Measurements from ENCODE around the gene CLCN2.
A peak's percentile ranks its signal among the peaks of the same experiment; 100 is the strongest.

Gene CLCN2

DNA sequence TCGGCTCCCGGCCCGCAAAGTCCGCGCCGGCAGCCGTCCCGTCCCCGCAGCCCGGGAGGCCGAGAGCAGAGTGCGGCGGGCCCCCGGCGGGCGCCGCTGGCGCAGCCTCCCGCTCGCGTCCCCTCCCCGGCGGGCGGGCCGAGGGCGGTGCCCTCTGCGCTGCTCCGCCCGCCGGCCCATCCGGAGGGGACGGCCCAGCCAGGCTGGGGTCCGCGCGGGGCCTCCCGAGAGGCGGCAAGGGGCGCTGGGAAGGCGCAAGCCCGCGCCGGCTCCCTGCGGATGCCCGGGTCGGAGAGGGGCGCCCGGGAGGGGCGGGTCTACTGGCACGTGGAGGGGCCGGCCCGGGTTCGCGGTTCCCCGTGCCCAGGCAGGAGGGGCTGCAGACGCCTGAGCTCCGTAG is at the start of gene CLCN2, which contains the start of gene POLR2H:
Gene CLCN2 (minus strand): TSS at position 74 of the 400 bp plus-strand sequence. CDS start 126 bp downstream, outside the sequence.
Gene POLR2H (plus strand): TSS at position 179 of the 400 bp plus-strand sequence. CDS start 1,783 bp downstream, outside the sequence.
- DNase-seq, result peak; percentile 27

DNA sequence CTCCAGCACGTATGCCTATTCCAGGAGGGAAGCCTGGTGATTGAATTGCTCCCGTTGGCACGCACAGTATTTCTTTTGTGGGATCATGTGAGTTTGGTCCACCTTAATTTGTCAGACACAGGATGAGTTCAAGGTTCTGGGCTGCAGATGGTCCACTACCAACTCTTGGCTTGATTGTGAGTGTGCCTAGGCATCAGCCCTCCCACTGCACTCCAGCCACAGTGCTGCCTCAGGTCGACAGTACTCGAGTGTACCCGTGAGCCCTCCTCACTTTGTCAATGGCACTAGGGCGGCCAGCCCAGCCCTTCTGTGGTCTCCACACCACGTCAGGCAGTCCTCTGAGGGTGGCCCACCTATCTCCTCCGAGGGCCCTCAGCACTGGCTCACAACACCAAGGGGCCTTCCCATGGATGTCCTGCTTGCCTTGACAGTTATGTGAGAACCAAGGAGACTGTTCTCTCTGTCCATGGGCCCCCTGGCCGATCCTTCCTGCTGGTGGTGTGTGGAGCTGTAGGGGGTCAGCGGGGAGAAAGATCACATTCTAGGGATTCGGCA is 48.6 kb upstream of the CLCN2 start:
- no peak for DNase-seq

- DNase-seq, result no peak
Measured at GRCh38 chr3:184409331-184409926, 48.0 kb upstream of the CLCN2 start.

DNA sequence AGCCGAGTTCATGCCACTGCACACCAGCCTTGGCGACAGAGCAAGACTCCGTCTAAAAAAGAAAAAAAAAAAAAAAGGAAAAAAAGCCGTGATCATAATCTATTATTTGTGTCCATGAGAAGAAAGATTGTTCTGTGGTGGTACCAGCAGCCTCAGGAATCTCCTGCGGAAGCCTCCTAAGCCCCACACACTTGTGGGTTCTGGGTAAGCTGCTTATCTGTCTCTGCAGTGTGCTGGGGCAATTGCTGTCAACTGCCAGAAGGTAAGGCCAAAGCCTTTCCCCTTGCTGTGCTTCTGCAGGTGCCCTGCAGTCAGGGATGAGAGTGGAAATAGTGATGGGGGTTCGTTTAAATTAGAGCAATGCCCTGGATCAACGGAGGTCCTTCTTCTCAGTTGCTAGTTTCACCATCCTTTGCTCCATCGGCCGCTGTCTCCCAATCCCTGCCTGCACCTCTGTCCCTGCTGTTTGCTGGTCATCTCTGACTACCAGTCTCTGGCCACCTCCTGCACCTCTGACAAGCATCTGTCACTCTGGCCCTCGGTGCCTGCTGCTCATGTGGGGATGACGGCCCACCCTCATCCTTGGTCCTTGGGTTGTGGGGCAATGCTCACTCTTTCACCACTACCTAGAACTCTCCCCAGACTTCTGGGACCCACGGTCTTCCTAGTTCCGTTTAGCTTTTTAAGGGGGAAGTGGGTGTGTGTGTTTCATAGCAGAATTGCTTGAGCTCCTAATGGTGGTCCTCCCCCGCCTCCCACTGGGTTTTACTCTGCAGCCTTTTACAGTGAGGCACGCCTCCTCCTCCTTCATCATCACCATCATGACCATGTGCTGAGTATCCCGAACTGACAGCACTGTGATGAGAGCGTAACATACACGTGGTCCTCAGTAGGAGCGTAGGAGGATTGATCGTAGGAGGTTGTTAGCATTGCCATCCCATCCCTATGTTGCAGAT is 43.9 kb upstream of the CLCN2 start:
- no peak for DNase-seq

GRCh38 chr3:184399410-184399809 is 38.0 kb upstream of the CLCN2 start:
- DNase-seq, result no peak

DNA sequence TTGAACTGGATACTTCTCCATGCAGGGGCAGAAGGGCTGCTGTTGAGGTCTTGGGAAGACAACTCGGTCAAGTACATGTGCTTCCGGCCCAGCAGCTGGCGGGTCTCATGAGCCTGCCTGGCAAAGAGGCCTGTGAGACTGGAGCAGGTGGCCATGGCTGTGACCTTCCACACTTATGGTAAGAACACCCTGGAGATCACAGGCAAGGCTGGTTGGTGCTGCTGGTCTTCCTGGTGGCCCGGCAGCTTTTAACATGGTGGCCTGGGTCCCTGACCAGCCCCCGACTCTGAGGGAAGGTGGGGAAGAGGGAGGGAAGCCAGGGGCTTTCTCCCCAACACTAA is 33.9 kb upstream of the CLCN2 start:
- DNase-seq, result no peak

DNA sequence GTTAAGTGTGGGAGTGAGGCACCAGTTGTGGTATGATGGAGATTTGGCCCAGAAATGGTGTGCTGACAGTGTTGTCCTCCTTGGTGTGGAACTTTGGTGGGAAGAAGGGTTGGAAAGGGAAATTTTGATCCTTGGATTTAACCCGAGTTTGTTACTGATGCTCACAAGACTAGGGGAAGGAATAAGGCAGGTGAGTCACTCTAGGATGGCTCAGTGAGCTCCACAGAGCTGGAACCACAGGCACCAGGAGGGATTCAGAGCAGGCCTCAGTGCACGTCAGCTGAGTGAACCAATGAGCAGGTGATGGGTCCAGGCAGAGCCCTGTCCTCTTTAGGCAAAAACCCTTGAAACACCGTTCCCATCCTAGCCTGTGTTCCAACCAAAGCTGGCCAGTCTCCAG is 29.9 kb upstream of the CLCN2 start:
- DNase-seq, result no peak

- no peak for DNase-seq
Measured at GRCh38 chr3:184389935-184390528, 28.6 kb upstream of the CLCN2 start.

- DNase-seq, result no peak
Measured at GRCh38 chr3:184389384-184389783, 28.0 kb upstream of the CLCN2 start.

DNA sequence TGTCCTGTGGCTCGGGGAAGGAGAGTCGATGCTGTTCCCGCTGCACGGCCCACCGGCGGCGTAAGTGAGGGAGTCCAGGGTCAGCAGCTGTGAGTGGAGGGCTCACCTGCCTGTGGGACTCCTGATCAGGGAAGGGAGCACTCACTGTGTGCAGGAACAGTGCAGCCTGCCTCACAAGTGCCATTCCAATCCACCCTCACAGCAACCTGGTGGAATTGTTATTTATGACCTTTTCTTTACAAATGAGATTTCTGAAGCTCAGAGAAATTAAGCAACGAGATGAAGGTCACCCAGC is 27.5 kb upstream of the CLCN2 start:
- no peak for DNase-seq

- DNase-seq, result no peak
Measured at GRCh38 chr3:184388164-184388935, 26.9 kb upstream of the CLCN2 start.

GRCh38 chr3:184387174-184387714 is 25.8 kb upstream of the CLCN2 start:
- no peak for DNase-seq

GRCh38 chr3:184386047-184386806 is 24.8 kb upstream of the CLCN2 start:
- DNase-seq, result no peak

GRCh38 chr3:184384856-184385422 is 23.5 kb upstream of the CLCN2 start:
- no peak for DNase-seq

DNA sequence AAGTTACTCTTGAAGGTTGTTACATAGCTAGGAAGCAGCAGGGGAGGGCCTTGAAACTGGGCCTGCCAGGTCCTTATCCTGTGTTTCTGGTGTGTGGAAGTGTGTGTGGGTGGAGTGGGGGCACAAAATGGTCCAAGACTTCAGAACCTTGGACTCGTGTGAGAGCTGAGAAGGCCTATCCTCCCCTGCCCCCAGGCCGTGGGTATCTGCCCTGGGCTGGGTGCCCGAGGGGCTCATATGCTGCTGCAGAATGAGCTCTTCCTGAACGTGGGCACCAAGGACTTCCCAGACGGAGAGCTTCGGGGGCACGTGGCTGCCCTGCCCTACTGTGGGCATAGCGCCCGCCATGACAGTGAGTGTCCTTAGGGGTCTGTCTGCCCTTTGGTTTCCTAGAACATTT is 22.9 kb upstream of the CLCN2 start:
- DNase-seq, result no peak

GRCh38 chr3:184383033-184383740 is 21.8 kb upstream of the CLCN2 start:
- DNase-seq, result no peak

- no peak for DNase-seq
Measured at GRCh38 chr3:184382326-184383032, 21.1 kb upstream of the CLCN2 start.

DNA sequence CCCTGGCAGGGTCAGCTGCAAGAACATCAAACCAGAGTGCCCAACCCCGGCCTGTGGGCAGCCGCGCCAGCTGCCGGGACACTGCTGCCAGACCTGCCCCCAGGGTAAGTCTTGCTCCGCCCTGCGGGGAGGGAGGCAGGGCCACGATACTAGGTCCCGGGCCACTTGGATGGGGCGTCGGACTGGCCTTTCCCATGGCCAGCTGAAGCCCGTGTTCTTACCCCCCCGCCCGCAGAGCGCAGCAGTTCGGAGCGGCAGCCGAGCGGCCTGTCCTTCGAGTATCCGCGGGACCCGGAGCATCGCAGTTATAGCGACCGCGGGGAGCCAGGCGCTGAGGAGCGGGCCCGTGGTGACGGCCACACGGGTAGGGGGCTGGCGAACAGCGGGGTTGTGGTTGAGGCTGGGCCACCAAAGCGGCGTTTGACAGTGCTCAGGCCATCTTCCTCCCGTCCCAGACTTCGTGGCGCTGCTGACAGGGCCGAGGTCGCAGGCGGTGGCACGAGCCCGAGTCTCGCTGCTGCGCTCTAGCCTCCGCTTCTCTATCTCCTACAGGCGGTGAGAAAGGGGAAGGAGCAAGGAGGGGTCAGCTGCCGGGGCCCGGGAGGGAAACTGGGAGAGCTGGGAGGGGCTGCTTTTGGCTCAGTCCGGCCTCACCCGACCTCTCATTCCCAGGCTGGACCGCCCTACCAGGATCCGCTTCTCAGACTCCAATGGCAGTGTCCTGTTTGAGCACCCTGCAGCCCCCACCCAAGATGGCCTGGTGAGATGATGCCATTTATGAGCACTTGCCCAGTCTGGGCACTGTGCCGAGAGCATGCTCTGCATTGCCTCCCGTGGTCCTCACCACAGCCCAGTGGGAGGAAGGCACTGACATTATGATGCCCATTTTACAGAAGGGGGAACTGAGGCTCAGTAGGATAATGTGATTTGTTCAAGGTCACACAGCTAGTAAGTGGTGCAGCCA is 20.1 kb upstream of the CLCN2 start:
- no peak for DNase-seq
